ENCODE data around the gene TPP2.

TPP2 gene

DNA sequence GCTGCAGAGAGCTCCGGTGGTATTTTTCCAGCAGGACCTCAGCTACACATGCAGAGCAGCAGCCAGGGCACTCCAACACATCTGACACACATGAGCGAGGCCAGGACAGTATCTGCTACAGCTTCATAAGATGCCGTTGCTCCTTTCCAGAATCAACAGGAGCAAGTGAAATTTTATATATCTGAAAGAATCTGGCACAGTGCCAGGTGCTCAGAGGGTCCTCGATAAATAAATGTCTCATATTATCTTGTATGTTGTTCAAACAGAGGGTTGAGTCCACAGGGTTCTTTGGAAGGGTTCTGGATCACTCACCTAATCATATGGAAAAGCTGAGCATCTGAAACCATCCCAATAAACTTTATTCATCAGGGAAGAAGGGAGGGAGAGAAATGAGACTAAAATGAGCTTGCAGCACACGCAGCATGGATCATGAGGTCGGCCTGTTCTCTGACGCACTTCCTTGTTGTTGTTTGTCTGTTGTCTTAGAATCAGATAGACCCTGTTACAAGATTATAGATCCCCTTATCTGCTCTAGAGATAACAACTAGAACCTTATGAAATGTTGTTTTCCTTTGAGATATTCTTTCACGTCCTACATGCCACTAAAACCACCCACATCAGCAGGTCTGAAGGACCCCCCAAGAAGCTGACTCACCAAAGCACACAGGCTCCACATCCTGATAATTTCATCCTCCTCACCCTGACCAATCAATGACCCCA, 101.3 kb downstream of the TPP2 start:
- in situ Hi-C loops (cut with MboI; ENCODE audit: low pct_unique_long_range_greater_than_20kb, low sequenced_read_pairs, unreplicated experiment) = no loop called here
- DNase-seq (ENCODE audit: low spot score) = no peak
- TF ChIP-seq, protein P1, sequence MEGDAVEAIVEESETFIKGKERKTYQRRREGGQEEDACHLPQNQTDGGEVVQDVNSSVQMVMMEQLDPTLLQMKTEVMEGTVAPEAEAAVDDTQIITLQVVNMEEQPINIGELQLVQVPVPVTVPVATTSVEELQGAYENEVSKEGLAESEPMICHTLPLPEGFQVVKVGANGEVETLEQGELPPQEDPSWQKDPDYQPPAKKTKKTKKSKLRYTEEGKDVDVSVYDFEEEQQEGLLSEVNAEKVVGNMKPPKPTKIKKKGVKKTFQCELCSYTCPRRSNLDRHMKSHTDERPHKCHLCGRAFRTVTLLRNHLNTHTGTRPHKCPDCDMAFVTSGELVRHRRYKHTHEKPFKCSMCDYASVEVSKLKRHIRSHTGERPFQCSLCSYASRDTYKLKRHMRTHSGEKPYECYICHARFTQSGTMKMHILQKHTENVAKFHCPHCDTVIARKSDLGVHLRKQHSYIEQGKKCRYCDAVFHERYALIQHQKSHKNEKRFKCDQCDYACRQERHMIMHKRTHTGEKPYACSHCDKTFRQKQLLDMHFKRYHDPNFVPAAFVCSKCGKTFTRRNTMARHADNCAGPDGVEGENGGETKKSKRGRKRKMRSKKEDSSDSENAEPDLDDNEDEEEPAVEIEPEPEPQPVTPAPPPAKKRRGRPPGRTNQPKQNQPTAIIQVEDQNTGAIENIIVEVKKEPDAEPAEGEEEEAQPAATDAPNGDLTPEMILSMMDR (IDR thresholded peaks at IDR 0.05; ENCODE audit: extremely low read depth, insufficient read depth, missing control alignments) = no peak

GRCh38 chr13:102698649-102698980, 101.8 kb downstream of the TPP2 start:
- TF ChIP-seq, protein P1 (IDR thresholded peaks at IDR 0.05; ENCODE audit: extremely low read depth, insufficient read depth, missing control alignments) = no peak
- in situ Hi-C loops (cut with MboI; ENCODE audit: low pct_unique_long_range_greater_than_20kb, low sequenced_read_pairs, unreplicated experiment) = no loop called here
- no peak for DNase-seq (ENCODE audit: low spot score)

GRCh38 chr13:102699504-102699903, 102.7 kb downstream of the TPP2 start:
- TF ChIP-seq, protein P1 (IDR thresholded peaks at IDR 0.05; ENCODE audit: extremely low read depth, insufficient read depth, missing control alignments) = no peak
- no peak for DNase-seq (ENCODE audit: low spot score)
- in situ Hi-C loops (cut with MboI; ENCODE audit: low pct_unique_long_range_greater_than_20kb, low sequenced_read_pairs, unreplicated experiment) = no loop called here

GRCh38 chr13:102700088-102701031, 103.6 kb downstream of the TPP2 start:
- in situ Hi-C loops (cut with MboI; ENCODE audit: low pct_unique_long_range_greater_than_20kb, low sequenced_read_pairs, unreplicated experiment) = no loop called here
- DNase-seq (ENCODE audit: low spot score) = no peak
- TF ChIP-seq, protein P1 (IDR thresholded peaks at IDR 0.05; ENCODE audit: extremely low read depth, insufficient read depth, missing control alignments) = no peak

- no peak for DNase-seq (ENCODE audit: low spot score)
- TF ChIP-seq, protein P1 (IDR thresholded peaks at IDR 0.05; ENCODE audit: extremely low read depth, insufficient read depth, missing control alignments) = no peak
- in situ Hi-C loops (cut with MboI; ENCODE audit: low pct_unique_long_range_greater_than_20kb, low sequenced_read_pairs, unreplicated experiment) = no loop called here
These were observed 104.5 kb downstream of the TPP2 start for GRCh38 chr13:102701331-102701730.

- in situ Hi-C loops (cut with MboI; ENCODE audit: low pct_unique_long_range_greater_than_20kb, low sequenced_read_pairs, unreplicated experiment) = no loop called here
- TF ChIP-seq, protein P1 (IDR thresholded peaks at IDR 0.05; ENCODE audit: extremely low read depth, insufficient read depth, missing control alignments) = no peak
- DNase-seq (ENCODE audit: low spot score) = no peak
These were observed 106.4 kb downstream of the TPP2 start for GRCh38 chr13:102702965-102703725.
